Endothelial cell of umbilical vein (primary cell): ENCODE results near the gene MB21D2. TPM values are rescaled to one million over a fixed set of nuclear protein-coding genes. Genes with fewer than 3 reads are reported as not detected.

ENCODE experiments used
- BruUV-seq: library from RNA; stranded (reverse); fragments of 400-500 nt; replicated peaks from 2 replicates; lab custom pipeline; 2021; lab: Mats Ljungman, UMichigan
- CTCF ChIA-PET: fragments of 300-600, 350-600 bp; sonication (Branson Sonifier 250); formaldehyde crosslinking; loops from one replicate; lab custom pipeline; 2021; ENCODE audit warnings: antibody characterized with exemption, inconsistent platforms; lab: Charles Lee
- POLR2A ChIA-PET: fragments of 300-600, 350-600 bp; sonication (Branson Sonifier 250); formaldehyde crosslinking; loops from one replicate; lab custom pipeline; 2021; ENCODE audit warnings: antibody characterized with exemption, inconsistent platforms; lab: Charles Lee
- DNase-seq: peaks from one replicate; pipeline ENCODE4 v3.0.0-alpha.2; 2011; ENCODE audit warnings: low read depth, low spot score
- FAIRE-seq: peaks from 2 replicates; lab custom pipeline; 2011; peaks lifted over from hg19 to GRCh38; lab: Jason Lieb, UNC
- H2AFZ ChIP-seq: 2 replicates; pipeline ENCODE4 v1.6.0; 2012; ENCODE audit warnings: low read depth, low read length, control low read depth, inconsistent platforms
- H3K27ac ChIP-seq: 2 replicates; pipeline ENCODE4 v1.5.1; 2011; ENCODE audit warnings: low read depth, mild to moderate bottlenecking, control low read depth, low read length, moderate library complexity; ENCODE audit not compliant: insufficient read depth
- H3K27me3 ChIP-seq, 2 experiments: 2 replicates each; pipeline versions ENCODE4 v1.6.0 to v1.6.1; 2011; ENCODE audit warnings: low read length in 2 of 2, mixed read lengths in 1 of 2; ENCODE audit not compliant: control insufficient read depth in 2 of 2, insufficient read depth in 2 of 2
- H3K36me3 ChIP-seq, 2 experiments: 2 replicates in 1 of 2; 3 replicates in 1 of 2; pipeline ENCODE4 v1.5.1; 2011; ENCODE audit warnings: low read length in 2 of 2, mild to moderate bottlenecking in 1 of 2, moderate library complexity in 1 of 2; ENCODE audit not compliant: control insufficient read depth in 2 of 2, insufficient read depth in 2 of 2; ENCODE audit errors: extremely low read depth in 1 of 2
- H3K4me1 ChIP-seq: 3 replicates; pipeline ENCODE4 v1.5.1; 2011; ENCODE audit warnings: mild to moderate bottlenecking, low read length; ENCODE audit not compliant: control insufficient read depth, insufficient read depth; ENCODE audit errors: extremely low read depth
- H3K4me2 ChIP-seq: 2 replicates; pipeline ENCODE4 v1.6.1; 2011; ENCODE audit warnings: low read length, control low read depth, mixed read lengths; ENCODE audit not compliant: insufficient read depth
- H3K4me3 ChIP-seq, 3 experiments: fragments of 200-600 bp in 1 of 3; sonication (generic), shearing (Covaris generic) in 1 of 3; replicated peaks in 1 of 3; 2 replicates each; pipeline ENCODE4 v1.5.1; 2011 to 2016; ENCODE audit warnings: control low read depth in 3 of 3, low read length in 3 of 3, mild to moderate bottlenecking in 2 of 3, inconsistent platforms in 1 of 3, low read depth in 1 of 3, moderate library complexity in 1 of 3; ENCODE audit not compliant: insufficient read depth in 1 of 3
- H3K79me2 ChIP-seq: 2 replicates; pipeline ENCODE4 v1.6.0; 2012; ENCODE audit warnings: low read length, inconsistent platforms; ENCODE audit not compliant: control insufficient read depth, insufficient read depth
- H3K9ac ChIP-seq: replicated peaks from 2 replicates; pipeline ENCODE3; 2011; ENCODE audit warnings: low read length, control low read depth; ENCODE audit not compliant: insufficient read depth; ENCODE audit errors: extremely low read depth
- H3K9me1 ChIP-seq: replicated peaks from 3 replicates; pipeline ENCODE4 v1.6.0; 2011; ENCODE audit warnings: mild to moderate bottlenecking, low read length; ENCODE audit not compliant: control insufficient read depth, insufficient read depth; ENCODE audit errors: extremely low read depth
- H3K9me3 ChIP-seq: replicated peaks from 2 replicates; pipeline ENCODE4 v1.5.1; 2012; ENCODE audit warnings: low read length, inconsistent platforms; ENCODE audit not compliant: control insufficient read depth, insufficient read depth
- H4K20me1 ChIP-seq: replicated peaks from 2 replicates; pipeline ENCODE3; 2011; ENCODE audit warnings: mild to moderate bottlenecking, low read length; ENCODE audit not compliant: control insufficient read depth, insufficient read depth; ENCODE audit errors: extremely low read depth
- CTCF ChIP-seq, 2 donors: IDR thresholded peaks; 1 replicate in 1 of 2; 2 replicates in 1 of 2; pipeline ENCODE4 v1.5.1; 2011; ENCODE audit warnings: low read length in 2 of 2, mild to moderate bottlenecking in 2 of 2, moderate library complexity in 2 of 2, control low read depth in 1 of 2, inconsistent platforms in 1 of 2, low read depth in 1 of 2; ENCODE audit not compliant: insufficient read depth in 1 of 2; ENCODE audit errors: extremely low read depth in 1 of 2
- FOS ChIP-seq: IDR thresholded peaks from 2 replicates; pipeline ENCODE4 v1.6.1; 2011; ENCODE audit warnings: mild to moderate bottlenecking, low read length, moderate library complexity, borderline replicate concordance; ENCODE audit not compliant: insufficient read depth
- JUN ChIP-seq: IDR thresholded peaks from 2 replicates; pipeline ENCODE4 v1.6.1; 2011; ENCODE audit warnings: borderline replicate concordance, low read depth; ENCODE audit not compliant: insufficient read length, insufficient read depth
- MAX ChIP-seq: IDR thresholded peaks from 2 replicates; pipeline ENCODE4 v1.6.1; 2011; ENCODE audit not compliant: insufficient read depth, insufficient read length
- MYC ChIP-seq: IDR thresholded peaks from one replicate; pipeline ENCODE4 v1.6.1; 2011; ENCODE audit warnings: mild to moderate bottlenecking, low read depth, low read length
- dilution Hi-C: fragments of 300-500 bp; cut with MboI; formaldehyde crosslinking; loops from one replicate; pipeline ENCODE4 v1.15.0; 2019; ENCODE audit warnings: low sequenced_read_pairs; ENCODE audit not compliant: extremely low pct_ligation_motif_present
- intact Hi-C: fragments of 100-400 bp; cut with micrococcal nuclease; formaldehyde crosslinking; loops from one replicate; pipeline ENCODE4 v1.10.0; 2022
- polyA plus RNA-seq, 4 experiments: library from polyadenylated mRNA; depleted of rRNA in 3 of 4; stranded (reverse) in 3 of 4; unstranded in 1 of 4; fragments of >200 nt; gene quantifications; 2 replicates each; pipeline versions ENCODE4 v1.2.1 to v1.2.3, GENCODE V29; 2011 to 2012; ENCODE audit warnings: missing spikeins in 1 of 4
- total RNA-seq: library from RNA; stranded (reverse); gene quantifications from 2 replicates; pipeline ENCODE4 v1.2.3, GENCODE V29; 2021

MB21D2 gene
- total and polyA plus RNA-seq, 2 donors (not counting 3 experiments of a cell fraction or from before 2014, with no cell fraction given): 6.7 to 7.4 TPM

- POLR2A ChIA-PET: no interaction called here
- H3K4me2 ChIP-seq: no peak overlapping the region
- peaks cover 3% of the 10 kb centered on the region for H3K4me1 ChIP-seq
- no peak overlapping the region for H3K9ac ChIP-seq
- no peaks in the 10 kb centered on the region for H4K20me1 ChIP-seq
- no peaks in the 10 kb centered on the region for H3K9me3 ChIP-seq
- H3K9me1 ChIP-seq: no peaks in the 10 kb centered on the region
- CTCF ChIA-PET: interaction anchor here (2.2 kb wide), 1 partner anchor 9 kb away, joined by 5 read pairs; no protein-coding TSS in a partner anchor
- no TSS peak for BruUV-seq
- no peak for TF ChIP-seq MYC
- TF ChIP-seq MAX: no peak
- no peak for TF ChIP-seq JUN
- no peak for TF ChIP-seq FOS
- no peak for TF ChIP-seq CTCF (IDR thresholded peaks at IDR 0.05; ENCODE audit: extremely low read depth in 1 of 2, insufficient read depth in 1 of 2, low read depth in 1 of 2, low read length in 2 of 2)
- no peaks in the 10 kb centered on the region for H3K79me2 ChIP-seq
- no peak overlapping the region for H3K27ac ChIP-seq
- FAIRE-seq: no peak
- H3K27me3 ChIP-seq: no peaks in the 10 kb centered on the region
- no peak overlapping the region for H2AFZ ChIP-seq
- H3K4me3 ChIP-seq: no peak overlapping the region
- DNase-seq: no peak
- dilution Hi-C loops: no loop called here
- no peaks in the 10 kb centered on the region for H3K36me3 ChIP-seq
- intact Hi-C loops: no loop called here
Observed at GRCh38 chr3:192905980-192906678, 11.5 kb downstream of the MB21D2 start.
